Measurements from ENCODE around the gene CARD9.

- TF ChIP-seq EZH2 (IDR thresholded peaks at IDR 0.05; ENCODE audit: insufficient read depth, poor library complexity, severe bottlenecking) (no peak), EZH2phosphoT487 (IDR thresholded peaks at IDR 0.05; ENCODE audit: insufficient read depth, low read depth) (no peak)
Measured at GRCh38 chr9:136363949-136364748, 9.3 kb downstream of the CARD9 start.
